ENCODE results near the gene F2RL2.

- TF ChIP-seq CTCF (IDR thresholded peaks at IDR 0.05; ENCODE audit: low read length), result no peak
- no peak for TF ChIP-seq EZH2phosphoT487 (IDR thresholded peaks at IDR 0.05; ENCODE audit: low read length)
Observed at GRCh38 chr5:76664079-76664478, 40.9 kb upstream of the F2RL2 start.

Measured in MM.1S (cell line).